Skeletal muscle satellite cell (primary cell): ENCODE results near the gene QPCTL. TPM values are rescaled to one million over a fixed set of nuclear protein-coding genes. Genes with fewer than 3 reads are reported as not detected.

Source experiments
- H3K27me3 ChIP-seq: 2 replicates; pipeline ENCODE4 v1.7.0; 2013; ENCODE audit warnings: low read length; ENCODE audit not compliant: control insufficient read depth, insufficient read depth
- H3K36me3 ChIP-seq: 2 replicates; pipeline ENCODE4 v1.7.0; 2013; ENCODE audit warnings: mild to moderate bottlenecking, control low read depth, low read length; ENCODE audit not compliant: insufficient read depth
- H3K4me1 ChIP-seq: 2 replicates; pipeline ENCODE4 v1.7.0; 2013; ENCODE audit warnings: low read length; ENCODE audit not compliant: control insufficient read depth, insufficient read depth
- H3K4me2 ChIP-seq: 2 replicates; pipeline ENCODE4 v1.7.0; 2013; ENCODE audit warnings: mild to moderate bottlenecking, low read length
- H3K4me3 ChIP-seq: 2 replicates; pipeline ENCODE4 v1.7.0; 2013; ENCODE audit warnings: low read length
- H3K9ac ChIP-seq: 2 replicates; pipeline ENCODE4 v1.7.0; 2013; ENCODE audit warnings: mild to moderate bottlenecking, low read depth, low read length, moderate library complexity
- H3K9me3 ChIP-seq: replicated peaks from 2 replicates; pipeline ENCODE4 v1.7.0; 2013; ENCODE audit warnings: mild to moderate bottlenecking, control low read depth, low read length
- total RNA-seq: library from RNA; depleted of rRNA; stranded (reverse); fragments of >200 nt; gene quantifications from 2 replicates; pipeline ENCODE4 v1.2.3, GENCODE V29; 2012; rRNA removed

QPCTL gene
- total RNA-seq, result 23.8 and 26.1 TPM in 2 replicates

DNA sequence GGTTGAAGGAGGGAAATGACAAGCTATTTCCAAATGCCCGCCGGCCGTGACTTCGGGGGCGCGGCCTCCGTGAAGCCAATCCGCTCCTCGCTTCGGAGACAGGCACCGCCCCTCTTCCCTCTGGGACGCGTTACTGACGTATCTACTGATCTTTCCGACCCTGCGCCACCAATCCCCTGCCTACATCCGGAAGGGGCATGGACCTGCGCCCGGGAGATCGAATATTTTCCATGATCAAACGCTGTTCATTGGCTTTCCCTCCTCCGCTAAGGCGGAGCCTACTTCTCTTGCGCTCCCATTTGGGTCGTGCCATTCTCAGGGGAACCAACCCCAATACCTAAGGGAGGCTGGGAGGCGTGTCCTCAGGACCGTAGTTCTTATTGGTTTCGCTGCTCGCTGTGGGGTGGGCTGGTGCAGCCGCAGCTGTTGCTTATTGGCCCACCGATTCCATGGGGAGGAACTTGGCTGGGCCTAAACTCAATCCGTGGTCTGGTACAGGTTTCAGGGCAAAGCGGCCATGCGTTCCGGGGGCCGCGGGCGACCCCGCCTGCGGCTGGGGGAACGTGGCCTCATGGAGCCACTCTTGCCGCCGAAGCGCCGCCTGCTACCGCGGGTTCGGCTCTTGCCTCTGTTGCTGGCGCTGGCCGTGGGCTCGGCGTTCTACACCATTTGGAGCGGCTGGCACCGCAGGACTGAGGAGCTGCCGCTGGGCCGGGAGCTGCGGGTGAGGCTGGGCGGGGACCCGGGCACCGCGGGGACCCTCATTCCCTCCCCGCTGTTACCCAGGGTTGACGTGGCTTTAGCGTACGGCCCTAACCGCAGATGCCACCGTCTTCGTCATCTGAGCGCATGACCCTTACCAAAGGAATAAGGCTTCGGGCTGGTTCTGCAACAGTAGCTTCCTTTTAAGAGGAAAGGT, at the start of gene QPCTL:
TSS of gene QPCTL (plus strand) at position 480 of the 919 bp plus-strand sequence. CDS start at position 518, 38 bp downstream.
- peak within 1 kb of the TSS; percentile 83 for H3K4me2 ChIP-seq
- H3K4me3 ChIP-seq, result peak within 1 kb of the TSS; percentile 90
- H3K36me3 ChIP-seq, result peaks cover 16% of the 10 kb centered on the region
- no peaks in the 10 kb centered on the region for H3K9me3 ChIP-seq
- peaks cover 9% of the 10 kb centered on the region for H3K4me1 ChIP-seq
- peak within 1 kb of the TSS; percentile 98 for H3K9ac ChIP-seq
- no peaks in the 10 kb centered on the region for H3K27me3 ChIP-seq

DNA sequence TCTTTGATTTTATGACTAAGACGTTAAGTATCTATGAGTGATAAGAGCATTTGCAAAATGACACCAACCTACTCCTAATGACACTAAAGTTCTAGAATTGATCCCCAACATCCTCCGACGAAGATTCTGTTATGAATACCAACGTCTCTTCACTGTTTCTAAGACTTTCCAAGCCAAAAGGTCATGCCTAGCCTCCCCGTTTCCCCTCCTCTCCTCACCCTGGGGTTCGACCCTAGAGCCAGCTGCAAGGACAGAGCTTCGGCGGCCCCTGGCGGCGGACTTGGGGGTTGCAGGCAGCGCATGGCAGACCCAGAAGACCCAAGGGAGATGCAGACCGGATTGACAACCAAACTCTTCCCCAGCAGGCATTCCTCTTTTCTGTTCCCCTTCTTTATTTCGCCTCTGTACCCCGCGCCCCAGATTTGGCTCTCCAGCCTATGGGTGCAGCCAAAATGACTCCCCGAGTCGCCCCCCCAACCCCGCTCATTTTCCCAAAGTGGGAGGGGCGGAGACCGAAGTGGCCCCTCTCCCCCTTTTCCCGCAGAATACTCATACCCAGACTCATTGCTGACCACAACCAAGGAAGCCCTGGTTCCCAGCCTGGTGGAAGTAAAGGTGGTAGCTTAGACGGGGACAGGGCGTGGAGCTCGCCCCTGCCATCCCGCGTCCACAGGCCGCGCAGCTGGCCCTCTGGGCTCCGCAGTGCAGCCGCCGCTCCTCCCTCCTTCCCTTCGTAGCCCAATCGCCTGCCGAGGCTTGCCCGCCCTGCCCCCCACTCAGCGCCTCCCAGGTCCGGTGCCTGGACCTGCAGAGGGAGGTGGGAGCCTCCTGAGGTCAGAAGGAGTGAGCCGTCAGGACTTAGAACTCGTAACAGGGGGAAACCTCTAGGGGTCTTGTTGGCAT, 49.2 kb upstream of the QPCTL start:
- Histone ChIP-seq H3K9ac (no peak overlapping the region), H3K27me3 (no peaks in the 10 kb centered on the region), H3K4me1 (peaks cover 33% of the 10 kb centered on the region), H3K9me3 (no peaks in the 10 kb centered on the region), H3K4me2 (peak overlapping the region; percentile 81), H3K36me3 (no peaks in the 10 kb centered on the region), H3K4me3 (no peak overlapping the region)

GRCh38 chr19:45643927-45644771, 48.3 kb upstream of the QPCTL start:
- H3K9ac ChIP-seq, result no peak overlapping the region
- no peak overlapping the region for H3K4me3 ChIP-seq
- no peaks in the 10 kb centered on the region for H3K9me3 ChIP-seq
- H3K27me3 ChIP-seq, result no peaks in the 10 kb centered on the region
- H3K4me1 ChIP-seq, result peaks cover 28% of the 10 kb centered on the region
- no peaks in the 10 kb centered on the region for H3K36me3 ChIP-seq
- no peak overlapping the region for H3K4me2 ChIP-seq

GRCh38 chr19:45645068-45645630, 47.3 kb upstream of the QPCTL start:
- H3K4me3 ChIP-seq, result peak overlapping the region; percentile 72
- H3K36me3 ChIP-seq, result no peaks in the 10 kb centered on the region
- no peaks in the 10 kb centered on the region for H3K9me3 ChIP-seq
- H3K4me1 ChIP-seq, result peaks cover 28% of the 10 kb centered on the region
- H3K9ac ChIP-seq, result no peak overlapping the region
- no peaks in the 10 kb centered on the region for H3K27me3 ChIP-seq
- H3K4me2 ChIP-seq, result peak overlapping the region; percentile 82

- Histone ChIP-seq H3K4me3 (peak overlapping the region; percentile 72), H3K9me3 (no peaks in the 10 kb centered on the region), H3K27me3 (no peaks in the 10 kb centered on the region), H3K9ac (peak overlapping the region; percentile 35), H3K4me1 (peaks cover 27% of the 10 kb centered on the region), H3K36me3 (no peaks in the 10 kb centered on the region), H3K4me2 (peak overlapping the region; percentile 82)
These were observed 46.7 kb upstream of the QPCTL start for GRCh38 chr19:45645631-45646344.

DNA sequence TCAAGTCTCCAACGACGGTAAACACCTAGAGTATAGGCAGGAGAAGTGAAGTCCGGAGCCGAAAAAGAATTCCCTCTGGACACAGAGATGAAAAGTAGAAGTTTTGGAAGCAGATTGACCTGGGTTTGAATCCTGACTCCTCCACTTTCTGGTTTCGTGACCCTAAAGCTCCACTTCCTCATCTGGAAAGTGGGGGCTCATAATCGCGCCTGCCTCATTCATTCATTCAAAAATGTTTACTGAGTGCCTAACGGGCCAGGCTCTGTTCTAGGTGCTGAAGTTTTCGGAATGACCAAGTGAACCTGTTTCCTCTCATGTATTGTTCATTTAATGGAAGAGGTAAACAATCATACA, 46.1 kb upstream of the QPCTL start:
- Histone ChIP-seq H3K36me3 (no peaks in the 10 kb centered on the region), H3K9ac (no peak overlapping the region), H3K4me3 (peak overlapping the region; percentile 72), H3K4me2 (peak overlapping the region; percentile 82), H3K4me1 (peaks cover 22% of the 10 kb centered on the region), H3K27me3 (no peaks in the 10 kb centered on the region), H3K9me3 (no peaks in the 10 kb centered on the region)

DNA sequence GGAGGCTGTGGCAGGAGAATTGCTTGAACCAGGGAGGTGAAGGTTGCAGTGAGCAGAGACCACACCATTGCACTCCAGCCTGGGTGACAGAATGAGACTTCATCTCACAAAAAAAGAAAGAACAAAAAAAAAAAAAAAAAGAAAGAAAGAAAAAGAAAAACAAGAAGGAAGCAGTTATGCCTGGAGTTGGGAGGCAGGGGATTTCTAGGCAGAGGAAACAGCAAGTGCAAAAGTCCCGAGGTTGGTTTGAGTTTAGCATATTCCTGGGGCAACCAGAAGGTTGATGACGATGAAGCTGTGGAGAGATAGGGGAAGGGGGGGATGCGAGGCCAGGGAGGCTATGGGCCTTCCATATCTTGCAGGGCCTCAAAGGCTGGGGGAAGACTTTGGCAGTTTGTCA, 41.7 kb upstream of the QPCTL start:
- no peaks in the 10 kb centered on the region for H3K36me3 ChIP-seq
- H3K4me2 ChIP-seq, result no peak overlapping the region
- H3K9me3 ChIP-seq, result no peaks in the 10 kb centered on the region
- no peak overlapping the region for H3K9ac ChIP-seq
- H3K27me3 ChIP-seq, result no peaks in the 10 kb centered on the region
- H3K4me3 ChIP-seq, result no peak overlapping the region
- H3K4me1 ChIP-seq, result no peaks in the 10 kb centered on the region

DNA sequence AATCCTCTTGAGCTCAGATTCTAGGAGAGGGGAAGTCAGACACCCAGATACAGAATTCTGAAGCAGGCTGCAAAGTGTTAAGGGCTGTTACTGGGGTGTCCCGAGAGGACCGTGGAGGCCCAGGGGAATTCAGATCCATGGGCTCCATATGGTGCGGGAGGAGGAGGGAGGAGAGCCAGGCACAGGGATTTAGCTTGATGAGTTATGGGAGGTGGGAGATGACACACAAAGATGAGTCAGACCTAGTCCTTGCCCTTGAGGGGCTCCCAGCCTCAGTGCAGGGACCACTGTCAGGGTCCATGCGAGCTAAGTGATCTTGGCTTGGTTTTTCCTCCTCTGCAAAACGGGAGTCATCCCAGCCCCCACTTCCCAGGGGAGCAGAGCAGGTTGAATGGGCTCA, 38.8 kb upstream of the QPCTL start:
- no peaks in the 10 kb centered on the region for H3K4me1 ChIP-seq
- H3K9ac ChIP-seq, result no peak overlapping the region
- H3K27me3 ChIP-seq, result peaks cover 4% of the 10 kb centered on the region
- H3K4me3 ChIP-seq, result no peak overlapping the region
- no peak overlapping the region for H3K4me2 ChIP-seq
- no peaks in the 10 kb centered on the region for H3K36me3 ChIP-seq
- no peaks in the 10 kb centered on the region for H3K9me3 ChIP-seq

DNA sequence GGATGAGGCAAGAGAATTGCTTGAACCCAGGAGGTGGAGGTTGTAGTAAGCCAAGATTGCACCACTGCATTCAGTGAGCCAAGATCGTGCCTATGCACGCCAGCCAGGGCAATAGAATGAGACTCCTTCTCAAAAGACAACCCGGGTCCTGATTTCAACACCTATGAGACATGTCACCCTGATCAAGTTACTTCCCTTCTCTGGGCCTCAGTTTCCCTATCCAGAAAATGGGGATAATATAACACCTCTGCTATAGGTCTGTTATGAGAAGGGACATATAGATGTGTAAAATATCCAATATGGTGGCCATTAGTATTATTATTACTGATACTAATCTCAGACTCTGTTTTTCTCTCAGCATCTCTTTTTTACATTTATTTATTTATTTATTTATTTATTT, 37.4 kb upstream of the QPCTL start:
- no peaks in the 10 kb centered on the region for H3K36me3 ChIP-seq
- H3K4me3 ChIP-seq, result no peak overlapping the region
- no peak overlapping the region for H3K4me2 ChIP-seq
- H3K9ac ChIP-seq, result no peak overlapping the region
- no peaks in the 10 kb centered on the region for H3K9me3 ChIP-seq
- peaks cover 15% of the 10 kb centered on the region for H3K27me3 ChIP-seq
- no peaks in the 10 kb centered on the region for H3K4me1 ChIP-seq

DNA sequence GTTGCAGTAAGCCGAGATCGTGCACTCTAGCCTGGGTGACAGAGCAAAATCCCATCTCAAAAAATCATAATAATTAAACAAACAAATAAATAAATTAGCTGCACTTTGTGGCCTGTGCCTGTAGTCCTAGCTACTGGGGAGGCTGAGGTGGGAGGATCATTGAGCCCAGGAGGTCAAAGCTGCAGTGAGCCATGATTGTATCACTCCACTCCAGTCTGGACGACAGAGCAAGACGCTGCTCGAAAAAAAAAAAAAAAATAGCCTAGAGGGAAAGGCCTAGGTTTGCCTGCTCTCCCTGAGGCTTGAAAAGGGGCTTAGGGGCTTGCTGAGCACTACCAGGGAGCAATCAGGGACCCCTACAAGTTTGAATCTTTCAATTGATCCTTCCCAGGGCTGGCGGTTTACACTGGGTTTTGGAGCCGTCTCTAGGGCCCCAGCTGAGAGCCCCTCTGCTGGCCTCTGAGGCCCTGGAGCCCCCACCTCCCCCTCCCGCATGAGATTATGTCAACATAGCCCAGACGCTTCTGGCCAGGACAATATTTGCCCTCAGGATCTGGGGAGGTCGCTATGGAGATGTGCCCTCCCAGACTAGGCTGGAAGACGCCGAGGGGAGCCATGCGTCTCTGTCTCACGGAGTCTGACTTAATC, 34.8 kb upstream of the QPCTL start:
- H3K4me1 ChIP-seq, result no peaks in the 10 kb centered on the region
- no peak overlapping the region for H3K9ac ChIP-seq
- peaks cover 23% of the 10 kb centered on the region for H3K27me3 ChIP-seq
- H3K4me2 ChIP-seq, result no peak overlapping the region
- no peaks in the 10 kb centered on the region for H3K36me3 ChIP-seq
- H3K4me3 ChIP-seq, result no peak overlapping the region
- no peaks in the 10 kb centered on the region for H3K9me3 ChIP-seq
